Prostate gland (tissue), 2 donors: ENCODE results near the gene RAB3B.

ENCODE experiments used
- POLR2A ChIP-seq: fragments of 450-650 bp; IDR thresholded peaks from one replicate; pipeline ENCODE4 v1.6.1; 2016; ENCODE audit warnings: antibody characterized with exemption, mild to moderate bottlenecking
- POLR2AphosphoS5 ChIP-seq: sonication (generic); formaldehyde crosslinking; IDR thresholded peaks from one replicate; pipeline ENCODE4 v1.6.1; 2017; ENCODE audit warnings: antibody characterized with exemption
- TF ChIP-seq, protein P1 (sequence below), 4 experiments: fragments of 200-600 bp in 2 of 4; fragments of 450-650 bp in 2 of 4; sonication (generic) in 2 of 4; IDR thresholded peaks; 1 replicate in 3 of 4; 2 replicates in 1 of 4; pipeline ENCODE4 v1.5.1; 2016 to 2019; ENCODE audit warnings: antibody characterized with exemption in 4 of 4, mild to moderate bottlenecking in 2 of 4, moderate library complexity in 2 of 4

DNA sequence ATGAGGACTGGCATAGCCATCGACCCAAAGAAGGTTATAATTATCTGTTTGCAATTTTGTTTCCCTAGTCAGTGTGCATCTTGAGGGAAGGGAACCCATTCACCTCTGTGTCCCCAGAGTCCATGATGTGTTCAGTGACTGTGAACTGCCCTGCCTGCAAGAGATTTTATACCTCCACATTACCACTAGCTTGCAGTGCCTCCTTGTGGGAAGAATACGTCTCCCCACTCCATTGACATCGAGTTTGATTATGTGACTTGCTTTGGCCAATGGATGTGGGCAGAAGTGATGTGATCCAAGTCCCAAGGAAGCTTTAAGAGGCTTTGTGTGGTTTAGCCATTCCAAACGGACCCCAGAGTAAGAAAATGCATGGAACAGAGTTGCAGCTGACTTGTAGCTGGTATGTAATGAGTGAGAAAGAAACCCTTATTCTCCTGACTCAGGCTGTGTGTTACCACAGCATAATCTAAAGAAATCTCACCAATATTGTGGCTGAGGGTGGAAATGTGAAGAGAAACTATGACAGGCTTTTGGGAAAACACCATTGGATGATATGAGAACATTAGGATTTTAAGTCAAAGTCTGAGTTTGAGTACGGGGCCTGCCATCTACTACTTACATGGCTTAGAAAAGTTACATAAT lies 64.2 kb downstream of the RAB3B start:
- TF ChIP-seq, protein P1, sequence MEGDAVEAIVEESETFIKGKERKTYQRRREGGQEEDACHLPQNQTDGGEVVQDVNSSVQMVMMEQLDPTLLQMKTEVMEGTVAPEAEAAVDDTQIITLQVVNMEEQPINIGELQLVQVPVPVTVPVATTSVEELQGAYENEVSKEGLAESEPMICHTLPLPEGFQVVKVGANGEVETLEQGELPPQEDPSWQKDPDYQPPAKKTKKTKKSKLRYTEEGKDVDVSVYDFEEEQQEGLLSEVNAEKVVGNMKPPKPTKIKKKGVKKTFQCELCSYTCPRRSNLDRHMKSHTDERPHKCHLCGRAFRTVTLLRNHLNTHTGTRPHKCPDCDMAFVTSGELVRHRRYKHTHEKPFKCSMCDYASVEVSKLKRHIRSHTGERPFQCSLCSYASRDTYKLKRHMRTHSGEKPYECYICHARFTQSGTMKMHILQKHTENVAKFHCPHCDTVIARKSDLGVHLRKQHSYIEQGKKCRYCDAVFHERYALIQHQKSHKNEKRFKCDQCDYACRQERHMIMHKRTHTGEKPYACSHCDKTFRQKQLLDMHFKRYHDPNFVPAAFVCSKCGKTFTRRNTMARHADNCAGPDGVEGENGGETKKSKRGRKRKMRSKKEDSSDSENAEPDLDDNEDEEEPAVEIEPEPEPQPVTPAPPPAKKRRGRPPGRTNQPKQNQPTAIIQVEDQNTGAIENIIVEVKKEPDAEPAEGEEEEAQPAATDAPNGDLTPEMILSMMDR (IDR thresholded peaks at IDR 0.05) = no peak
- TF ChIP-seq POLR2AphosphoS5 (no peak), POLR2A (no peak)
